Peyer's patch (tissue), 4 donors: ENCODE measurements around the gene MBD4.

ENCODE experiments used
- CTCF ChIP-seq, 6 experiments: fragments of 450-650 bp in 4 of 6; fragments of 200-600 bp in 2 of 6; sonication (generic) in 1 of 6; IDR thresholded peaks; one replicate each; pipeline ENCODE4 v1.5.1; 2017 to 2019; ENCODE audit warnings: antibody characterized with exemption in 6 of 6, mild to moderate bottlenecking in 3 of 6, moderate library complexity in 1 of 6
- POLR2A ChIP-seq, 2 donors: fragments of 450-650 bp; IDR thresholded peaks; one replicate each; pipeline ENCODE4 v1.5.1; 2017; ENCODE audit warnings: antibody characterized with exemption in 2 of 2, mild to moderate bottlenecking in 2 of 2, moderate library complexity in 2 of 2

- TF ChIP-seq CTCF (IDR thresholded peaks at IDR 0.05) (no peak), POLR2A (IDR thresholded peaks at IDR 0.05) (no peak)
Measured at GRCh38 chr3:129483870-129484269, 44.1 kb upstream of the MBD4 start.
